ENCODE results near the gene PRKCE. TPM values are rescaled to one million over a fixed set of nuclear protein-coding genes. Genes with fewer than 3 reads are reported as not detected.

The PRKCE gene
- total RNA-seq, 2 donors from 2014 or later = 7.2 to 25.4 TPM

- WGBS = 76% methylated on average over 5 of the region's 5 CpGs
- TF ChIP-seq POLR2A (IDR thresholded peaks at IDR 0.05) = no peak
- TF ChIP-seq POLR2AphosphoS5 (IDR thresholded peaks at IDR 0.05) = no peak
- TF ChIP-seq CTCF (IDR thresholded peaks at IDR 0.05) = no peak
- Histone ChIP-seq H3K4me1 (replicated peaks) (no peaks in the 10 kb centered on the region), H3K27ac (no peak overlapping the region), H3K27me3 (replicated peaks; ENCODE audit: insufficient read depth) (no peaks in the 10 kb centered on the region), H3K36me3 (no peaks in the 10 kb centered on the region), H3K9me3 (no peaks in the 10 kb centered on the region), H3K4me3 (no peak overlapping the region)
- DNase-seq (ENCODE audit: low spot score) = no peak
- intact Hi-C loops (cut with DNase I) = no loop called here
Measured at GRCh38 chr2:46008091-46008870, 356.8 kb downstream of the PRKCE start.

DNA sequence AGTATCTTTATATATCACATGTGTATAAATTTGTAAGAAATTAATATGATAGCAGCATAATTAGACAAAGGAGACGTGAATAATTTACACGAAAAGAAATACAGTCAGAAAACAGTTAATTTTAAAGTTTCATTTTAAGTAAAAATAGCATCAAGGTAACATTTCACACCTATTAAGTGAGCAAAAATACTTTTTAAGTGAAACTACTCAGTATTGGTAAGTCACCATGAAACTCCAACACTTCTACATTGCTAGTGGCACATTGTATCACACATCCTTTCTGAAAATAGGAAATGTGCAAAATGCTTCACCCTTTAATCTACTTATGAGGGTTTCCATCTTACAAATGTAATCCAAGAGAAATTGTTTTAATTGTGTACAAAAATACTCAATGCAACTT lies 357.8 kb downstream of the PRKCE start:
- Histone ChIP-seq H3K36me3 (no peaks in the 10 kb centered on the region), H3K27me3 (replicated peaks; ENCODE audit: insufficient read depth) (no peaks in the 10 kb centered on the region), H3K9me3 (no peaks in the 10 kb centered on the region), H3K27ac (no peak overlapping the region), H3K4me3 (no peak overlapping the region), H3K4me1 (replicated peaks) (no peaks in the 10 kb centered on the region)
- no peak for DNase-seq (ENCODE audit: low spot score)
- intact Hi-C loops (cut with DNase I) = no loop called here
- TF ChIP-seq POLR2A (IDR thresholded peaks at IDR 0.05) (no peak), CTCF (IDR thresholded peaks at IDR 0.05) (no peak), POLR2AphosphoS5 (IDR thresholded peaks at IDR 0.05) (no peak)
- WGBS = 87% methylated on average over 2 of the region's 2 CpGs

DNA sequence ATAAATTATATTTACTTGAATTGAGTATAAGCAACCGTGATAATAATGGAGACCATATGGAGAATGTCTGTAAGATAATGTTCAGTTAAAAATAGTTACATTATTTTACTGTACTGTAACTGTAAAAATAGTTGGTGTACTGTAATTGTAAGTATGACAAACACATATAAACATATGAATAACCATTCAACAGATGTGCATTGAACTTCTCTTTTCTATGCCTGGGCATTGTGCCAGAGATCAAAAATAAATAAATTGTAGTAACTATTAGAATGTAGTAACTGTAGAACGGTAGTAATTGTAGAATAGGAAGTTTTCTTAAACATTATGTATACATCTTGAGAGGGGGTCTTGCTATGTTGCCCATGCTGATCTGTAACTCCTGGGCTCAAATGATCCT lies 358.3 kb downstream of the PRKCE start:
- Histone ChIP-seq H3K4me1 (replicated peaks) (no peaks in the 10 kb centered on the region), H3K9me3 (no peaks in the 10 kb centered on the region), H3K4me3 (no peak overlapping the region), H3K27ac (no peak overlapping the region), H3K36me3 (no peaks in the 10 kb centered on the region), H3K27me3 (replicated peaks; ENCODE audit: insufficient read depth) (no peaks in the 10 kb centered on the region)
- whole genome bisulfite sequencing = 40% methylated on average over 2 of the region's 2 CpGs
- TF ChIP-seq POLR2AphosphoS5 (IDR thresholded peaks at IDR 0.05) = no peak
- no peak for TF ChIP-seq POLR2A (IDR thresholded peaks at IDR 0.05)
- no peak for TF ChIP-seq CTCF (IDR thresholded peaks at IDR 0.05)
- intact Hi-C loops (cut with DNase I) = loop anchor here (2.0 to 5.0 kb wide), 3 partner anchors 53 to 357 kb away; partner anchors contain the start of gene EPAS1
- no peak for DNase-seq (ENCODE audit: low spot score)

GRCh38 chr2:46010223-46010924 lies 358.9 kb downstream of the PRKCE start:
- DNase-seq (ENCODE audit: low spot score) = no peak
- H3K36me3 ChIP-seq = no peaks in the 10 kb centered on the region
- H3K27me3 ChIP-seq (replicated peaks; ENCODE audit: insufficient read depth) = no peaks in the 10 kb centered on the region
- no peak overlapping the region for H3K27ac ChIP-seq
- no peak for TF ChIP-seq CTCF (IDR thresholded peaks at IDR 0.05)
- H3K4me1 ChIP-seq (replicated peaks) = no peaks in the 10 kb centered on the region
- intact Hi-C loops (cut with DNase I) = loop anchor here (2.0 to 5.0 kb wide), 3 partner anchors 52 to 356 kb away; partner anchors contain the start of gene EPAS1
- H3K9me3 ChIP-seq = no peaks in the 10 kb centered on the region
- H3K4me3 ChIP-seq = no peak overlapping the region
- 93% methylated on average over 5 of the region's 5 CpGs for WGBS
